ENCODE data around the gene LRRC56.
"Not testable (repeated sequence)": the region's sequence is repeated elsewhere in the genome, so short reads cannot be mapped to it uniquely, and the experiment has no call there.

Gene LRRC56

DNA sequence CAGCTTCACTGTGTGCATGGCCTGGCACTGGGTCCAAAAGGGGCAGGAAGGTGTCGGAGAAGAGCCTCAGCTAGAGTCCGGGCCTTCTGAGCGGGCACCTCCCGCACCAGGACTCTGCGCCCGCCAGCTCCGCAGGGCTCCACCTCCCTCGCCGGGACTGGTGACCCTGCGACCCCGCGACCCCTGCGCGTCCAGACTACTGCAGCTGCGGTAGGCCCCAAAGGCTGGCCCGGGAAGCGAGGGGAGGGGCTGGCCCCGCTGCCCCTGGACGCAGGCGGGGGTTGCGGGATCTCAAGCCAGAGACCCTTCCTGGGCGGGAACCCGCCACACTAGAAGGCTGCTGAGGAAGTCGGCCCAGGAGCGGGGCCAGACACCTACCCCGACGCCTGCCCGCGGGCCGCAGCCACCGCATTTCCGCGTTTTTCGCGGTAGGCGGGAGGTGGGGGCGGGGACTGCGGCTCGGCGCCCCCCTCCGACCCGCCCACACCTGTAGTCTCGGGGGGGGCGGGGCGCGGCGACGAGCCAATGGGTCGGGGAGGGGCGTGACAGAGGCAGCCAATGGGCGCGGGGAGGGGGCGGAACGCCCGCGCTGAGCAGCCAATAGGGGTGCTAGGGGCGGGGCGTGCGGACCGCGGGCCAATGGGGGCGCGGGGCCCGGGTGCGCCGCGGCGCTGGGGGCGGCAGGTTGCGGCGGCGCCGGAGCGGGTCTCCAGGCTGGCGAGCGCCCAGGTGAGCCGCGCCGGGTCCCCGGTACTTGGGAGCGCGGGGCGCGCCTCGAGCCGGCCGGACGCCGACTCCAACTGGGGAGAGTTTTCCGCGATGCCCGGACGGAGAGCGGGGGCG lies 23.2 kb downstream of the LRRC56 start, which contains the start of the genes LMNTD2 and RASSF7:
Gene LMNTD2, minus strand, starts transcription at position 434 of the 843 bp plus-strand sequence. Its CDS starts 22 bp downstream, at position 412.
Gene RASSF7, plus strand, starts transcription at position 666 of the 843 bp plus-strand sequence. CDS start 799 bp downstream, outside the sequence.
- DNase-seq = peak; percentile 34

DNA sequence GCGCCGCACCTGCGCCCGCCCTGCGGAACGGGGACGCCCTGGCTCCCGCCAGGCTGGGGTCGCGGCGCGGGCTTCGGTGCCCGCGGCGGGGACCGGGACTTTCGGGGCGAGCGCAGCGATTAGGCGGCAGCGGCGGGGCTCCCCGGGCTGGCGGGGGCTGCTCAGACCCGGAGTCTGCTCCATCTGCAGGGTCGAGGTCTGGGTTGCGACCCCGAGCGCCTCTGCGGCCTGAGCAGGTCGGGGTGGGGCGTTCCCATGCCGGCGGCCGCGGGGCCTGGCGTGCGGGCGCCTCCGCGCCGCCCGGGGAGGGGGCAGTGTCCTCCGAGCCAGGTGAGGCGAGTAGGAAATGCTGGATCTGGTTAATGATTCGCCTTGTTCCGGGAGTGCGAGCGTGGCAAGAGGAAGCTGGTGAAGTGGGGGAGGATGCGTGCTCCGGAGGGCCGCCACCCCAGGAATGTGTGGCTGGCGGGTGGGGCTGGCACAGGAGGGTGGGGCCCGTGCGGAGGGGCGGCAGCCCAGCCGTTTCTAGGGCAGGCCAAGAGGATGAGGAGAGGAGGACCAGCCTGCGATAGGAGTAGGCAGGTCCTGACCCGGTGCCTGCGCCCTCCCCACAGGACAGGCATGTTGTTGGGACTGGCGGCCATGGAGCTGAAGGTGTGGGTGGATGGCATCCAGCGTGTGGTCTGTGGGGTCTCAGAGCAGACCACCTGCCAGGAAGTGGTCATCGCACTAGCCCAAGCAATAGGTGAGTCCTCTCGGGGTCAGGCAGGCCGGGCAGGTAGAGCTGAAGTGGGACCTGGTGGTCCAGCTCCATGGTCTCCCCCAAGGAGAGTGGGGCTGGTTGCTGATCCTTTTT lies 24.0 kb downstream of the LRRC56 start:
- no peak for DNase-seq

DNA sequence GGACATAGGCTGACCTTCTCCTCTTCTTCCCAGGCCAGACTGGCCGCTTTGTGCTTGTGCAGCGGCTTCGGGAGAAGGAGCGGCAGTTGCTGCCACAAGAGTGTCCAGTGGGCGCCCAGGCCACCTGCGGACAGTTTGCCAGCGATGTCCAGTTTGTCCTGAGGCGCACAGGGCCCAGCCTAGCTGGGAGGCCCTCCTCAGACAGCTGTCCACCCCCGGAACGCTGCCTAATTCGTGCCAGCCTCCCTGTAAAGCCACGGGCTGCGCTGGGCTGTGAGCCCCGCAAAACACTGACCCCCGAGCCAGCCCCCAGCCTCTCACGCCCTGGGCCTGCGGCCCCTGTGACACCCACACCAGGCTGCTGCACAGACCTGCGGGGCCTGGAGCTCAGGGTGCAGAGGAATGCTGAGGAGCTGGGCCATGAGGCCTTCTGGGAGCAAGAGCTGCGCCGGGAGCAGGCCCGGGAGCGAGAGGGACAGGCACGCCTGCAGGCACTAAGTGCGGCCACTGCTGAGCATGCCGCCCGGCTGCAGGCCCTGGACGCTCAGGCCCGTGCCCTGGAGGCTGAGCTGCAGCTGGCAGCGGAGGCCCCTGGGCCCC lies 24.8 kb downstream of the LRRC56 start:
- no peak for DNase-seq

DNA sequence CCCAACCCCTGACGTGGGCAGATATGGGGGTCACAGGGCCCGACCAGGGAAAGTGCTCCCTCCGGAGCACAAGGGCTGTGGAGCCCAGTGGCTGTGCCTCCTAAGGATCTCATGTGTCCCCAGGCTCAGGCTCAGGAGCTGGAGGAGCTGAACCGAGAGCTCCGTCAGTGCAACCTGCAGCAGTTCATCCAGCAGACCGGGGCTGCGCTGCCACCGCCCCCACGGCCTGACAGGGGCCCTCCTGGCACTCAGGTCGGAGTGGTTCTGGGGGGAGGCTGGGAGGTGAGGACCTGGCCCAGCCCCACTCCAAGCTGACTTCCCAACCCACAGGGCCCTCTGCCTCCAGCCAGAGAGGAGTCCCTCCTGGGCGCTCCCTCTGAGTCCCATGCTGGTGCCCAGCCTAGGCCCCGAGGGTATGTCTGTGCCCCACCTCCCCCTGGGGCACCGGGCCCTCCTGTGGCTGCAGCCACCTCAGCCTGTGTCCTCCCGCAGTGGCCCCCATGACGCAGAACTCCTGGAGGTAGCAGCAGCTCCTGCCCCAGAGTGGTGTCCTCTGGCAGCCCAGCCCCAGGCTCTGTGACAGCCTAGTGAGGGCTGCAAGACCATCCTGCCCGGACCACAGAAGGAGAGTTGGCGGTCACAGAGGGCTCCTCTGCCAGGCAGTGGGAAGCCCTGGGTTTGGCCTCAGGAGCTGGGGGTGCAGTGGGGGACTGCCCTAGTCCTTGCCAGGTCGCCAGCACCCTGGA lies 25.9 kb downstream of the LRRC56 start:
- no peak for DNase-seq

DNA sequence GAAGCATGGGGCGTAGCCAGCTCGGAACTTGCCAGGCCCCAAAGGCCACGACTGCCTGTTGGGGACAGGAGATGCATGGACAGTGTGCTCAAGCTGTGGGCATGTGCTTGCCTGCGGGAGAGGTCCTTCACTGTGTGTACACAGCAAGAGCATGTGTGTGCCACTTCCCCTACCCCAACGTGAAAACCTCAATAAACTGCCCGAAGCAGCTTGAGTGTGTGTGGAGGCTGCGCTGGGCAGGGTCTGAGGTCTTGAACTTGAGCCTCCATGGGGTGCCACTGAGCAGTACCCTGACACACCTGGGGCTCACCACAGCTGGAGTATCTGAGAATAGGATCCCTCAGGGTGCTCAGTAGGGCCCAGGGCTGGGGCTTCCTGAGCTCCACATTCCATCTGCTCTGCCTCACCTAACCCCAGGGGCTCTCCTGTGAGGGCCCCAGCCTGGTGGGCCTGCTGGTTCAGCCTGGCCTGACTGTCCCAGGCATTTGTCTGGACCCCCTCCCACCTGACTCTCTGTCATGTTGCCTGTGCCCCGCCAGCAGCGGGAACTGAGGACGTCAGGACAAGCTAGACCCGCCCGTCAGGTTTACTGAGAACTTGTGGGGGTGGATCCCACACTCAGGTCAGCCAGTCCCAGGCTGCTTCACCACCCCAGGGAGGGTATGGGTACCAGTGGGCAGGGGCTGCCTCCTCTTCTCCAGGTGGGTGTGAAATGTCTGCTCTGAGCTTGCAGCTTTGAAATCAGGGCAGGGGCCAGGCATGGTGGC lies 26.7 kb downstream of the LRRC56 start:
- no peak for DNase-seq

DNA sequence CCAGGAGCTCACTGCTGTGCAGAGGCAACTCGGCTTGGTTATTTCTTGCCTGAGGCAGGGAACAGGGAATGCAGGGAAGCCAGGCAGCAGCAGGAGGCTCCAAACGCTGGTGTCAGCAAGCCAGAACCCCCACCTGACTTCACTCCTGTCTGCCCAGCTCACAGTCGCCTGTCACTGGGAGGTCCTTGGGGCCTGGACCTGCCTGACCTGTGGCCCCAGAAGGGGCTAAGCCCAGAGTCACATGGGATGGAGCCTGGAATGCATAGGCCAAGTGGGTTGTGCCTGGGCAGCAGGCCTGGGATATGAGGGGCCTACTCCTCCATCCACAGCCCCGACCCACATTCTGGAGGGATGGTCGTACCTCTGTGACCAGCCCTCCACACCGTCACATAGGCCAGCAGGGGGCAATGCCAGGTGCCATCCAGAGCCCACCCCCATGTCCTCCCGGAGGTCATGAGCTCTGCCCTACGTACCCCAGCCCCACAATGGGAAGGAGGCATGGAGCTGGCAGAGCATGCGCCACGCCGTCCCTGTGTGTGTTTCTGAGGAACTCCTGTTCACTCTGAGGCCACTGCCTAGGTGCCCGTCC lies 28.7 kb downstream of the LRRC56 start:
- no peak for DNase-seq

DNA sequence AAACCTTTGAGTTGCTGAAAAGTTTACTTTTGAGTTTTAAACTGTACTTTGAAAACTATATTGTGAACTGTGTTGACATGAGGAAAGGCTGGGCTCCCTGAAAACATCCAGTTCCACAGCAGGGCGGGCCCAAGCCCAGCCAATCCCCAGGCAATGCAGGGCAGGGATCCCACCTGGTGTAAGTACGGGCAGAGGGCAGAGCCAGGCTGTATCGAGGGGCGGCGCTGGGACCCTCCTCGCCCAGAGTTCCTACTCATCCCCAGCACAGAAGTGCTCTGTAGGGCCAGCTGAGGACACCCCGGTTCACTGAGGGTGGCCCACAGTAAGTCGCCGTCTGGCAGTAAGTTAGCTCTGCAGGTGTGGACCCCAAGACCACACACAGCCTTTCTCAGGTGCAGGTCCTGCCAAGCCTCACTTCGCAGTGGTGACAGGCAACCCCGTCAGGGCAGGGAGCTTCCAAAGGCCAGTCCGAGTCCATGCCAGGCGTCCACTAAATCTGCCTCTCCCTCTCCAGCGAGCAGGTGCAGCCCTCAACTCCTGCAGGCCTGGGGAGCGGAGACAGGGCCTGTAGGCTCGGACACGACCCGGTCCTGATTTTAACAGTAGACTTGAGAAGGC lies 29.8 kb downstream of the LRRC56 start:
- DNase-seq = no peak

DNA sequence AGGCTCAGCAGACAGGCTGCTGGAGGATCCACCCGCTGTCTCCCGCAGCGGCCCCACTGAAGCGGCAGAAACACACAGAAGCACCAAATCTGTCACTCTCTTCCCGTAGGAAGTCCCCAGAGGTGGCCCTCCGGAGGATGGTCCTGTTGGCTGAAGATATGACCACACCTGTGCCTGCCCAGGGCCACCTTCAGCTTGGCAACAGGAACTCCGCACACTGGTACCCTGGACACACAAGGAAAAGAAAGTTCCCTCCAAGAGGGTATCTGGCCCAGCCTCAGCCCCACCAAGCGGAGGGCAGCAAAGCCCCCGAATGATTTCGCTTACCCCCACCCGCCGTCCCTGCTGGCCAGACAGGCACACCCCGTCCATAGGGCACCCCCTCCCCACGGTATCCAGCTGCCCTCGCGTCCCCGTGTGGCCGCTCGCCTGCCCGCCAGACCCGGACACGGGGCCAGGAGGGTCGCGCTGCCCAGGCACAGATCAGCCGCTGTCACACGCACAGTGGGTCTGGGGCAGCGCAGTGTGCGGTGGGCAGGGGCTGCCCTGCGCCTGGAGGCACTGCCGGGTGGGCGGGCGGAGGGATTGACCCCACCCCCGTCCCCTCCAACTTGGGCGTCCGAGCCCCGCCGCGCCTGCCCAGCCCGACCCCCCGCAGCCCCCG lies 30.4 kb downstream of the LRRC56 start:
- DNase-seq = no peak

DNA sequence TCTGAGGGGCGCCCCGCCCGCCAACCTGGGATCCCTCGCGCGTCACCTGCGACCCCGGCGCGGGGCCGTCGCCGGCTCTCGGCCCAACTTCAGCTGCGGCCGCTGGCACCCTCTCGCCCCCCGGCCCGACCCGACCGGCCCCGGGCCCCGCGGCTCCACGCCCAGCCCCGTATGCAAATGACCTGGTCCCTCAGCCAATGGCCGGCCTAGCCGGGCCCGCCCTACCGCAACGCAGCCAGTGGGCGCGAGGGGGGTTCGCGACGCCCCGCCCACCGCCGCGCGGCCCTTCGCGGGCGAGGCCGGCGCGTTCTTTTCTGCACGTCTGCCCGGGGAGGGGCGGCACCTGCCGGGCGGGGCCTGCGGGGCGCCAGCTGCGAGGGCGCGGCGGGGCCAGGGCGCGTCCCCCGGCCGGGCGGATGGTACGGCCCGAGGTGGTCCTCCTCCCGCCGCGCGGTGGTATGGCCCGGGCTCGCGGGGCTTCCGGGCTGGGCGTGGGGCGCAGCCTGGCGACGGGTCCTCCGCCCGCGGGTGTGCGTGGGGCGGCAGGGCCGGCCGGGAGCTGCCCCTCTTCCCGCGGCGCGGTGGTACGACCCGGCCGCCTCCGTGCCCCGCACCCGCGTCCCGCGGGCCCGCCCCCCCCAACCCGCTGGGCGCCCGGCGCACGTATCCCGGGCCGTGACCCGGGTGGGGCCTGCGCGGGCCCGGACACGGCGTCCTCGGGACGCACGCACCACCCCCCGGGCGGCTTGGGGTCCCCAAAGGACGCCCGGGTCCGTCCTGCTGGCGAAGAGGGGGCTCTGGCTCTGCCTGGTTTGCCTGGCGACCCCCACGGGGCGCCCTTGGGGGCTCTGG lies 31.2 kb downstream of the LRRC56 start:
- peak; percentile 79 for DNase-seq

DNA sequence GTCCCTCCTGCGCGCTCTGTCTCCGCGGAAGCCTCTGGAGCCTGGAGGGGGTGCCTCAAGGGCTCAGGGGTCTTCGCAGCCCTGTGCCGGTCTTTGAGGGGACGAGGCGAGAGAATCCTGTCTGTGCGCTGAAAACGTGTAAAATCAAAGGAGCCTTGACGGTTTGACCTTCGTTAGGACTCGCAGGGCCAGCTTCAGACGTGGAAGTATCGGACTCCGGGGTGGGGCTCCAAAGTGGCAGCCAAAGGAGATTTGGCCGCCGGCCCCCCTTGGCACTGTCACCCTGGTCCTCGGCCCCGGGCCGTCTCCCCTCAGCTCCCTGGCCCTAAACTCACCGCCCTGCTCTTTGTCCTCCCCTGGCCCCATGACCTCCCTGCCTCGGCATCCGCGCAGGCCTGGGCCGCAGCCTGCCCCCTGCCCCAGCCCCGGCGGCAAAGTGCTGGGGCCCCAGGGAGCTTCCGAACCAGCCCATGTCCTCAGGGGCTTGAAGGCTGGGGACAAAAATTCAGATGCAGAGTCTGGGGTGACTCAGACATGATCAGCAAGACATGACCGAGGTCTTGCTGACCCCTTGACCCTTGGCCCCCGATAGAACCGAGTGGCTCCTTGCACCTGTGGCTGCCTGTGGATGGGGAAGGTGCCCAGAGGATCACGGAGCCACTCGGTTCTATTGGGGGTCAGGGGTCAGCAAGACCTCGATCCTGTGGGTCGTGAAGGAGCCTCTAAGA lies 32.0 kb downstream of the LRRC56 start:
- DNase-seq = no peak

DNA sequence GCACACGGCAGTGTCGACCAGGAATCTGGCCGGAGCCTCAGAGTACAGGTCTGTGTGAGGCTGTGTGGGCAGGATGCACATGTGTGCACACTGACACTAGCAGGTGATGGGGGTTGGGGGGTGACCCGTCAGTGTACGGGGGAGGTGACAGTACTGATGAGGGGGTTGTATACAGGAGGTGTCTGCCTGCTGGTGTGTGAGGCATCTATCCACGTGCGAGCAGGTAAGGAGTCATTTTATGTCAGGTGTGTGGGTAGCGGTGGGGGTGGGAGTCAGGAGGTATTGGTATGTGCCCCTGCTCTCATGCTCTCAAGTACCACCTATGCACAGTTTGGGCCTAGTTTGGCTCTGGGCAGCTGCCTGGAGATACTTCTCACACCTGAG lies 34.5 kb downstream of the LRRC56 start:
- no peak for DNase-seq

DNA sequence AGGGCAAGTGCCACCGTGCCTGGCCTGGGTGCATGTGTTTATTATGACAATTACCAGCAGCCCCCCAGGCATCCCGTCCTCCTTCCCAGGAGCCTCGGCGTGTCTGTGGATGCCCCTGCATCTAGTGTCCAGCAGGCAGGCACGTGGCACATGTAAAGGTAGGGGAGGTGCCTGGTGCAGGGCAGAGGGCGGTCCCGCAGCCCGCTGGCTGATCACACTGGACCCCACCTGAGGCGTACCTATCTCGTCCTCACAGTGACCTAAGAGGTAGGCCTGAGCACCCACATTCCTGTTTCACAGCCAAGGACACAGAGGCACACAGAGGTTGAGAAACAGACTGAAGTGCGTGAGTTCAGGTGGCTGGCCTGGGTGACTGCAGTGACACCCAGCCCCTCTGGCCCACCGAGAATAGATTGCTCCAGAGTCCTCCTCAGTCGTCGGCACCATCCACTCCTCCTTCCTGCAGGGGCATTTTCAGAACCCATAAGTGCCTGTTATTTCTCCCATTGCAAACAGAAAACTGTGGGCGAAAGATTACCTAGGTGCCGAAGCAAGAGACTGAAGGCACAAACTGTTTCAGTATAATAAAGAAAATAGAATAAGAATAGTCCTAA lies 35.9 kb downstream of the LRRC56 start:
- DNase-seq = no peak

DNA sequence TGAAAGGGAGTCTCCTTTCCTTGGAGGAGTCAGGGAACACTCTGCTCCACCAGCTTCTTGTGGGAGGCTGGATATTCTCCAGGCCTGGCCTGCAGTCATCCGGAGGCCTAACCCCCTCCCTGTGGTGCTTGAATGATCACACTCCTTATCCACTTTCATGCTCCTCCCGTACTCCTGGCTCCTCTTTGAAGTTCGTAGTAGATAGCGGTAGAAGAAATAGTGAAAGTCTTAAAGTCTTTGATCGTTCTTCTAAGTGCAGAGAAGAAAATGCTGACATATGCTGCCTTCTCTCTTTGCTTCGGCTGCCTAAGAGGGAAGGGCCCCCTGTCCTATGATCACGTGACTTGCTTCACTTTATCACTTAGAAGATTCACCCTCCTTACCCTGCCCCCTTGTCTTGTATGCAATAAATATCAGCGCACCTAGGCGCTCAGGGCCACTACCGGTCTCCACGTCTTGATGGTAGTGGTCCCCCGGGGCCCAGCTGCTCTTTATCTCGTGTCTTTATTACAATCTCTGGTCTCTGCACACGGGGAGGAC lies 36.8 kb downstream of the LRRC56 start:
- DNase-seq = not testable (repeated sequence)

DNA sequence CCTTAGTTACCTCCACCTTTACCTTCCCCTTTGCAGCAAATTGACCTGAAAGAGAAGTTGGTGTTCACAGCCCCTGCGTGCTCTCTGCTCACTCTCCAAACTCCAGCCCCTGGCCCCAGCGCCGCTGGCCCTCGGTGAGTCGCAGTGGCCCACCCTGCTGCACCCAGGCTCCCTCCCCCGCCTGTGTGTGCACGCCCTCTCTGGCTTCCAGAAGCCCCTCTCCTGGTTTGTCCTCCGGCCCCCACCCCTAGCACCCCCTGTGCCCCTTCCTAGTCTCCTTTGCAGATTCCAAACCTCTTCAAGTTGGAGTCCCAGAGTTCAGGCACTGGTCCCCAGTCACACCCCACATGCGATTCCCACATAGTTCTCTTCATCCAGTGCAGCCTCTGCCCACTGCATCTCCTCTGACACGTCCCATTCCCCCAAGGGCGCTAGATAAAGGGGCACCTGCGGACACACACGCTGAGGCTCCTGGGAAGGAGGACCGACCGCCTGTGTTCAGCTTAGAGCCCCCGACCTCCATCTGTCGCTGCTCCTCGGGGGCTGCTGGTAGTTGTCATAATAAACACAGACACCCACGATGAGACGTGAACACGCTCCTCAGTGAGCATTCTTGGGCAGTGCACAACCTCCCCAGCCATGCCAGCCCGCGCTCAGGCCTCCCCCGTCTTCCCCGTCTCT lies 37.4 kb downstream of the LRRC56 start:
- no peak for DNase-seq

DNA sequence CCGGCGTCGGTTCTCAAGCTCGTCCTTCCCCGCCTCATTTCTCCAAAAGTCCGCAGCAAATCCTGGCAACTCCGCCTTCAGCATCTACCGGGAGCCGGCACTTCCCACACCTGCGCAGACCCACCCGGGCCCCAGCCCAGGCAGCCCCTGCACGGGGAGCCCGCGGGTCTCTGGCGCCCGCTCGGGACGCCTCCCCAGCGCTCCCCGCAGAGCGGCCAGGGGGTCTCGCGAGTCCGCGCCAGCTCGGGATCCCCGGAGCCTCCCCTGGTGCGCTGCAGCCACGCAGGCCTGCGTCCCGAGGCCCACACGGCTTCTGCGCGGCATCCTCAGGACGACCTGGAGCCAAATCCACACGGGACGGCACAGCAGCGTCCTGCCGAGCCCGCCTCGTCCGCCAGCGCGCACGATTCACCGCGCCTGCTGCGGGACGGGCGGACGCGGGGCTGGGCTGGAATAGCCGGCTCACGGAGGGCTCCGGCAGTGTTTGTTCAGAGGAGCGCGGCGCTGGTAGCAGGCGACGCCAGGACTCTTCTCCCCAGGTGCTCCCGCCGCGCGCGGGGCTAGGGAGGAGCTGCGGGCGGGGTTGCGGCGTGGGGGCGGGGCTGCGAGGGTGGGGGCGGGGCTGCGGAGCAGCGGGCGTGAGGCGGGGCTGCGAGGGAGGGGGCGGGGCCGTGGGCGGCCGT lies 38.1 kb downstream of the LRRC56 start:
- no peak for DNase-seq

DNA sequence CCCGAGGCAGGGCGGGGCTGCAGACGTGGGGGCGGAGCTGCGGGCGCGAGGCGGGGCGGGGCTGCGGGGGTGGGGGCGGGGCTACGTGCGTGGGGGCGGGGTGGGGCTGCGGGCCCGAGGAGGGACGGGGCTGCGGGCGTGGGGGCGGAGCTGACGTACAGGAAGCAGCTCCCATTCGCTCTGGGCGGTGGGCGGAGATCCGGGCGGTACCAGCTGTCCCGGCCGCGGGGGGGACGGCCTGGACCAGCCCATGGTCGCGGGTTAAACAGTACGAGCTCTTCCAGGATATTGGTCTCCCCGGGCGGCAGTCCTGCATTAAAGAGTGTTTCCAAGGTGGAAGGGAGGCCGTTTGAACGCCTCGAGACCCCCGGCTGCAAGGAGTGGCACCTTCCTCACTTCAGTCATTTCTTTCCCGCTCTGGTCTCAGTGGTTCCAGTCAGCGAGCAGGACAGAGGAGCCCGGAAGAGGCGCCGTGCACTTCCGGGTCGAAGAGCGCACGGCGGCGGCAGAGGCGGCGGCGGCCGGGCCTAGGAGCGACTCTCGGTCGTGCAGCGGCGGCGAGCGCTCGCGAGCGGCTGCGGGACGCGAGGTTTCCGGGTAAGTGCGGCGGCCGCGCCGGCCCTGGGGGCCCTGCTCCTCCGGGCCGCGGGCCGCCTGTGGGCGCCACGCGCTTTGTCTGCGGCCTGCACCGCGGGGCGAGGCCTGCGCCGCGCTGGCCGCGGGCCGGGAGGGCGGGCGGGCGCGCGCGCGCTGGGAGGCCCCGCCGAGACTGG lies 38.9 kb downstream of the LRRC56 start, which contains the start of gene PHRF1:
Gene PHRF1, plus strand, starts transcription at position 475 of the 773 bp plus-strand sequence. CDS start 5,043 bp downstream, outside the sequence.
- peak; percentile 77 for DNase-seq

All from NCI-H1417 treated with DMSO at 0.1 percent for 48 hours (cell line).